ENCODE data around the gene AFF1.

GRCh38 chr4:86910369-86910768 lies 24.4 kb upstream of the AFF1 start:
- TF ChIP-seq CTCF (IDR thresholded peaks at IDR 0.05): peak in 1 of 4 donors; percentile 12
- no peak for TF ChIP-seq POLR2A (IDR thresholded peaks at IDR 0.05)
